Posterior vena cava (tissue), 2 donors: ENCODE results near the gene COL4A2. TPM values are rescaled to one million over a fixed set of nuclear protein-coding genes. Genes with fewer than 3 reads are reported as not detected.

ENCODE experiments used
- DNase-seq: peaks from one replicate; pipeline ENCODE4 v3.0.0-alpha.2; 2020; ENCODE audit warnings: low spot score
- intact Hi-C, 2 donors: fragments of 100-400 bp; cut with DNase I; formaldehyde crosslinking; loops; one replicate each; pipeline versions ENCODE4 v1.14.1 to v1.14.2; 2022 to 2023
- total RNA-seq, 2 donors: library from RNA; stranded (reverse); fragmentation: NEBNext Ultra II Directional; extraction: Animal tissue kit (Norgen Biotek cat#: 25700); gene quantifications; one replicate each; pipeline ENCODE4 v1.2.1, GENCODE V29; 2021
- donor health status: DM: yes; HTN: yes; CAD: no.
- donor health status: DM: yes; HTN: yes; CAD: no.

The COL4A2 gene
- total RNA-seq, 2 donors from 2014 or later = 816 to 963 TPM

- no peak for DNase-seq
- intact Hi-C loops = no loop called here
These were observed 229.1 kb downstream of the COL4A2 start for GRCh38 chr13:110536006-110536693.

GRCh38 chr13:110538632-110539031 is 231.5 kb downstream of the COL4A2 start:
- DNase-seq = no peak
- intact Hi-C loops = no loop called here

GRCh38 chr13:110539894-110540293 is 232.8 kb downstream of the COL4A2 start:
- DNase-seq = no peak
- intact Hi-C loops = no loop called here

- intact Hi-C loops = no loop called here
- peak; percentile 48 for DNase-seq
These were observed 233.9 kb downstream of the COL4A2 start for GRCh38 chr13:110540871-110541525.

- peak; percentile 78 for DNase-seq
- intact Hi-C loops = no loop called here
These were observed 234.4 kb downstream of the COL4A2 start for GRCh38 chr13:110541526-110541920.

- DNase-seq = no peak
- intact Hi-C loops = no loop called here
These were observed 235.2 kb downstream of the COL4A2 start for GRCh38 chr13:110542169-110542796.

GRCh38 chr13:110546378-110546777 is 239.3 kb downstream of the COL4A2 start:
- peak; percentile 31 for DNase-seq
- intact Hi-C loops = no loop called here

GRCh38 chr13:110546926-110547325 is 239.8 kb downstream of the COL4A2 start:
- intact Hi-C loops = no loop called here
- peak; percentile 92 for DNase-seq

GRCh38 chr13:110548891-110549794 is 242.1 kb downstream of the COL4A2 start:
- intact Hi-C loops = no loop called here
- no peak for DNase-seq

- DNase-seq = peak; percentile 73
- intact Hi-C loops = no loop called here
These were observed 242.7 kb downstream of the COL4A2 start for GRCh38 chr13:110549795-110550160.

- intact Hi-C loops = no loop called here
- peak; percentile 31 for DNase-seq
These were observed 244.2 kb downstream of the COL4A2 start for GRCh38 chr13:110551284-110551683.

GRCh38 chr13:110552767-110553166 is 245.7 kb downstream of the COL4A2 start:
- no peak for DNase-seq
- intact Hi-C loops = no loop called here

GRCh38 chr13:110553417-110553816 is 246.3 kb downstream of the COL4A2 start:
- intact Hi-C loops = no loop called here
- DNase-seq = no peak

- intact Hi-C loops = no loop called here
- DNase-seq = no peak
These were observed 247.2 kb downstream of the COL4A2 start for GRCh38 chr13:110554227-110554836.

GRCh38 chr13:110554946-110555345 is 247.9 kb downstream of the COL4A2 start:
- no peak for DNase-seq
- intact Hi-C loops = no loop called here

GRCh38 chr13:110555601-110556223 is 248.6 kb downstream of the COL4A2 start:
- no peak for DNase-seq
- intact Hi-C loops = no loop called here

- no peak for DNase-seq
- intact Hi-C loops = no loop called here
These were observed 249.1 kb downstream of the COL4A2 start for GRCh38 chr13:110556224-110556606.

- no peak for DNase-seq
- intact Hi-C loops = no loop called here
These were observed 250.0 kb downstream of the COL4A2 start for GRCh38 chr13:110557082-110557481.
